GM21529 (cell line): ENCODE measurements around the gene KANK4.

Source experiments
- ATAC-seq: cut with Tn5 transposase; IDR thresholded peaks from one replicate; pipeline ENCODE4 v1.9.1; 2021; ENCODE audit not compliant: unreplicated experiment

Gene KANK4

DNA sequence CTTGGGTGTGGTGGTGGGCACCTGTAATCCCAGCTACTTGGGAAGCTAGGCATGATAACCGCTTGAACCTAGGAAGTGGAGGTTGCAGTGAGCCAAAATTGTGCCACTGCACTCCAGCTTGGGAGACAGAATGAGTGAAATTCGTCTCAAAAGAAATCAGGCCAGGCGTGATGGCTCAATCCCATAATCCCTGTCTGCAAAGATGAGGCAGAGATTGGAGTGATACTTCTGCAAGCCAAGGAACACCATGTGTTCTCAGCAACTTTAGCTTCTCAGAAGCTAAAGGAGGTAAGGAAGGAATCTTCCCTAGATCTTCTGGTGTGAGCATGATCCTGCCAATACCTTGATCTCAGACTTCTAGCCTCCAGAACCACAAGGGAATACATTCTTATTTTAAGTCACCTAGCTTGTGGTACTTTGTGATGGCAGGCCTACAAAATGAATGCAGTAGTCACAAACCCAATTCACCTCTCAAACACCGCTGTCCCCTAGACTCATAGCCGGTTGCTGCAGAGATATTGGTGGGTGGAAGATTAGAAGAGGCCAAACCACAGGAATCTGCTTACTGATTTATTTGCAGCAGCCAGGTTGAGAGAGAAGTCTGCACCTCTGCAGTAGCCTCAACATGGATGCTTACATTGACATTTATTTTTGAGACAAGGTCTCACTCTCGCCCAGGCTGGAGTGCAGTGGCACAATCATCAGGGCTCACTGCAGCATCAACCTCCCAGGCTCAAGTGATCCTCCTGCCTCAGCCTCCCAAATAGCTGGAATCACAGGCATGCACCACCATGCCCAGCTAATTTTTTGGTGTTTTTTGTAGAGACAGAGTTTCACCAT is 105.9 kb downstream of the KANK4 start:
- no peak for ATAC-seq

DNA sequence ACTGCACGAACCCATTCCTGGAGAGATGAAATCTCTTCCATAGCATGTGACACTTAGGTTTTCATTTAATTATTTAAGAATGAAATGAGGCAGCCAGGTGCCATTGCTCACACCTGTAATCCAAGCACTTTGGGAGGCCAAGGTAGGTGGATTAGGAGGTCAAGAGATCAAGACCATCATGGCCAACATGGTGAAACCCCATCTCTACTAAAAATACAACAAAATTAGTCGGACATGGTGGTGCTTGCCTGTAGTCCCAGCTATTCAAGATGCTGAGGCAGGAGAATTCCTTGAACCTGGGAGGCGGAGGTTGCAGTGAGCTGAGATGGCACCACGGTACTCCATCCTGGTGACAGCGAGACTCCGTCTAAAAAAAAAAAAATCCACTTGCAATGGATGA is 106.8 kb downstream of the KANK4 start:
- no peak for ATAC-seq

DNA sequence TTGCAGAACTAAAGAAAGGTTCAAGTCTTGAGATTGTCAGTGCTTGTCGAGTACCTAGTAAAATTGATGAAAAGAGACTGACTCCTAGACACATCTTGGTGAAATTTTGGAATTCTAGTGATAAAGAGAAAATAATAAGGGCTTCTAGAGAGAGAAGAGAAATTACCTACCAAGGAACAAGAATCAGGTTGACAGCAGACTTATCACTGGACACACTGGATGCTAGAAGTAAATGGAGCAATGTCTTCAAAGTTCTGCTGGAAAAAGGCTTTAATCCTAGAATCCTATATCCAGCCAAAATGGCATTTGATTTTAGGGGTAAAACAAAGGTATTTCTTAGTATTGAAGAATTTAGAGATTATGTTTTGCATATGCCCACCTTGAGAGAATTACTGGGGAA is 108.3 kb downstream of the KANK4 start:
- ATAC-seq = no peak

DNA sequence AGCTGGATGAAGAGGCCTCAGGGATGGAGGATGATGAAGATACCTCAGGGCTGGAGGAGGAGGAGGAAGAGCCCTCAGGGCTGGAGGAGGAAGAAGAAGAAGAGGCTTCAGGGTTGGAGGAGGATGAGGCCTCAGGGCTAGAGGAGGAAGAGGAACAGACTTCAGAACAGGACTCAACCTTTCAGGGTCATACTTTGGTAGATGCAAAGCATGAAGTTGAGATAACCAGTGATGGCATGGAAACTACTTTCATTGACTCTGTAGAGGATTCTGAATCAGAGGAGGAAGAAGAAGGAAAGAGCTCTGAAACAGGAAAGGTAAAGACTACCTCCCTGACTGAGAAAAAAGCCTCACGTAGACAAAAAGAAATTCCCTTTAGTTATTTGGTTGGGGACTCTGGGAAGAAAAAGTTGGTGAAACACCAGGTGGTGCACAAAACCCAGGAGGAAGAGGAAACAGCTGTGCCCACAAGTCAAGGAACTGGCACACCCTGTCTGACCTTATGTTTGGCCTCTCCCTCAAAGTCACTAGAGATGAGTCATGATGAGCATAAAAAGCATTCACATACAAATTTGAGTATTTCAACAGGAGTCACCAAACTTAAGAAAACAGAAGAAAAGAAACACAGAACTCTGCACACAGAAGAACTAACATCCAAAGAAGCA is 109.2 kb downstream of the KANK4 start:
- no peak for ATAC-seq

DNA sequence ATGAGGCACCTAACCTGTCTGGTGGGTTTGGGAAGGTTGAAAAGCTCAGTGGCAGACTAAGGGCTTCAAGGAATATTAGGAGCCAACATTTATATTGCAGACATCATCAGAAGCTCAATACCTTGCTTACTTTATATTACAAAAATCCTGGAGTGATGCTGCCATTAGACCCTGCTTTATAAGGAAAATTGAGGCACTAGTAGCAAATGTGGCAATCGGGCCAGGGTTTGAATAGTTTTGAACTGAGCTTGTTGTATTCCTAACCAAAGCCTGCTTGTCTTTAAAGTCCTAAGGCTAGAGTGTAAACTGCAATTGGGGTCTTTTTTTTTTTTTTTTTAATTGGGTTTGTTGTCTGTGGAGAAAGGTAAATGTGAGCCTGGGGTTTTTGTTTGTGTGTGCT is 110.3 kb downstream of the KANK4 start:
- no peak for ATAC-seq

DNA sequence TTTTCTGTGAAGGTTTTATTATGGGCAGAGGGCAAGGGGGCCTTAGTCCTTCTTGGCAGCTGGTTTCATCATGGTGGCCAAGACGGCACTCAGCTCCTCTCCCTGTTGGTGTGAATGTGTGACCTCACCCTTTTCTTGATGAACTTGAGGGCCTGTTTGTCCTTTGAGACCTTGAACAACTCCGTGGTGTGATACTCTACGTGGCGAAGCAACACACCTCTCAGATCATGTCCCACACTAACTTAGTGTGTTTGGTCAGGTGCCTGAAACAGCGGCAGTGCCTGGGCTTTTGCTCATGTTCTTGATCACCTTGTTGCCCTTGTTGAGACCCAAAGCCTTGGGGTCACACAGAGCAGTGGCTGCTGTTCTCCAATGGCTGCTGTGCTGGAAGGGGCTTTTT is 111.1 kb downstream of the KANK4 start:
- no peak for ATAC-seq

DNA sequence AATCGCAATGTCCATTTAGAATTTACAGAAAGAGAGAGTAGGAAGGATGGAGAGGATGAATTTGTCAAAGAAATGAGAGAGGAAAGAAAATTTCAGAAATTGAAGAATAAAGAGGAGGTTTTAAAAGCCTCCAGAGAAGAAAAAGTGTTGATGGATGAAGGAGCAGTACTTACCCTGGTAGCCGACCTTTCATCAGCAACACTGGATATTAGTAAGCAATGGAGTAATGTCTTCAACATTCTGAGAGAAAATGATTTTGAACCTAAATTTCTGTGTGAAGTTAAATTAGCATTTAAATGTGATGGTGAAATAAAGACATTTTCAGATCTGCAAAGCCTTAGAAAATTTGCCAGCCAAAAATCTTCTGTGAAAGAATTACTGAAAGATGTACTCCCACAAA is 112.0 kb downstream of the KANK4 start:
- no peak for ATAC-seq

DNA sequence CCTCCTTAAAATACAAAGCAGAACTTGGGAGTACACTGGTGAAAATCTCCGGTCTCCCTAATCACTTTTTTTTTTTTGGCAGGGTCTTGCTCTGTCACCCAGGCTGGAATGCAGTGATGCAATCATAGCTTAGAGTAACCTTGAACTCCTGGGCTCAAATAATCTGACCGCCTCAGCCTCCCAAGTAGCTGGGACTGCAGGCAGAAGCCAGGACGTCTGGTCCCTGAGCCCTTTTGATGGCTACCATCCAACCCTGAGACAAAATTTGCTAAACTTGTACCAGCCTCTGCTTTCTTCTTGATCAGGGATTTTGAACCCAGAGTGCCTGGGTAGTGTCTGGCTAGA is 120.5 kb downstream of the KANK4 start:
- no peak for ATAC-seq

DNA sequence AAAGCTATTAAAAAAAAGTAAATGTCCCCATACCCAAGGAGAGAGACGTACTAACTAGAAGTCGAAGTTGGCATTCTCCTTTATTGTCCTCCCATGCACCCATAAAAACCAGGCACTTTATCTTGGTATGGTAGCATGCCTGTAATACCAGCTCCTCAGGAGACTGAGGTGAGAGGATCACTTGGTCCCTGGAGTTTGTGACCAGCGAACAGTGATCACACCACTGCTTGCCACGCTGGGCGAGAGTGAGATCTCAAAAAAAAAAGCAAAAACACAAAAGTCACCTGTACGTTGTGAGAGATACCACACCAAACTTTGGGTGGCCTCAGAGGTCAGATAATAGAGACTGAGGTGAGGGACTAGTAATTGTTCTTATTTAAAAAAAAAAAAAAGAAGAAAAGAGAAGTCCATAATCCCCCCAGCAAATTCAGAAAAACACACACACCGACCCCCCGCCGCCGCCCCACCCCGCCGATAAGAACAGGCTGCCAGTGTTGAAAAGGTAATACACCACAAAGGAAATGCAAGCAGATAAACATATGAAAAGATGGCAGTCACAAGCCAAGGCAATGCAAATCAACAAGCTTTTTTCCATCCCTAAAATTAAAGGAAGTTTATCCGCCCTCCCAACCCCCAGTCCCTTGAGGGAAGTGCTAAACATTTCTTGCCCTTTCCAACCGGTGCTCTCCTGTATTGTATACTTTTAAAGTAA is 121.0 kb downstream of the KANK4 start:
- no peak for ATAC-seq

DNA sequence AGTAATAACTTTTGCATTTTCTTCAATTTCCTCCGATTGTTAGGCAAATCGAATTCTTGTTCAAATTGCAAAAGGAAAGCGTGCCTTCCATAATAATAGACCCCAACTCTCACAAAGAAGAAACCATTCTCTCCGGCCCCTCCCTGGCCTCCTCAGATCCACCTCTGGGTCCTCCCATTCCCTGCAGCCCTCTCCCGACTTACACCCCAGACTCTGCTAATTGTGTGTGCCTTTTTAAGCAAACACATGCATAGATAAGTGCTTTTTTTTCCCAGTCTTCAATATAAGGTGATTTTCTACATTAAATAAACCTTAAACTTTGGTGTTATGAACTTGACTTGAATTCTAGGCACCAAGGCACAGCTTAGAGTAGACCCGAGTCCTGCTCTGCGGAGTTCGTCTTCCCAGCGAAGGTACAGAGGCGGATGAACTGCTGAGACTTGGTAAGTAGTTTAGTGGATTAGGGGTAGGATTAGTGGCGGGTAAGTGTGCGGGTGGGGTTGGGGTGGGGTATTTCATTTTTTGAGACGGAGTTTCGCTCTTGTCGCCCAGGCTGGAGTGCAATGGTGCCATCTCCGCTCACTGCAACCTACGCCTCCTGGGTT is 123.0 kb downstream of the KANK4 start:
- no peak for ATAC-seq

DNA sequence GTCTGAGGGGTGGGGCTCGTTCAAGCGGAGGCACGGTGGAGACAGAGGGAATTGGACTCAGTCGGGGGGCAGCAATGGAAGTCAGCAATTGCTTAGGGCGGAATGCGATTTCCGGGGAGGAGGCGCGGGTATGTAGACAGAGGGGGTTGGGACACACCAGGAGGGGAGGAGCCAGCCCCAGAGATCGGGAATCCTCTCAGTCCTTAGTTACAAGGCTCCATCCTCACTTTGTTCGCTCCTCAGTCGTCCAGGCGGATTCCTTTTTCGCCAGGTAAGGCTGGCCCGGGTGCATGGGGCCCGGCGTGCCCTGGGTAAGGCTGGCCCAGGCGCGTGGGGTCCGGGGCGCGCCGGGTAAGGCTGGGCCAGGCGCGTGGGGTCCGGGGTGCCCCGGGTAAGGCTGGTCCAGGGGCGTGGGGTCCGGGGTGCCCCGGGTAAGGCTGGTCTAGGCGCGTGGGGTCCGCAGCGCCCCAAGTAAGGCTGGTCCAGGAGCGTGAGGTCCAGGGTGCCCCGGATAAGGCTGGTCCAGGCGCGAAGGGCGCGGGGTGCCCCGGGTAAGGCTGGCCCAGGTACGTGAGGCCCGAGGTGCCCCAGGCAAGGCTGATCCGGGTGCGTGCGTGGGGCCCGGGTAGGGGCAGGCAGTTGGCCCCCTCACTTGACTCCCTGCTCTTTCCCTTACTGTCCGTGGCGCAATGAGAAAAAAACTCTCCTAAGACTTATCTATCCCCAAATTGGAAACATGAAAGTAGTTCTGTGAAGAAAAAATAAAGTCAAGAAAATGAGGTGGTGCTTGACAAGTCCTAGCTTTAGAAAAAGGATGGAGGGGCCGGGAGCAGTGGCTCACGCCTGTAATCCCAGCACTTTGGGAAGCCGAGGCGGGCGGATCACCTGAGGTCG is 124.3 kb downstream of the KANK4 start, which contains the start of gene L1TD1:
L1TD1 (plus strand) TSS at position 199 of the 894 bp plus-strand sequence. CDS start 11,780 bp downstream, outside the sequence.
- no peak for ATAC-seq

DNA sequence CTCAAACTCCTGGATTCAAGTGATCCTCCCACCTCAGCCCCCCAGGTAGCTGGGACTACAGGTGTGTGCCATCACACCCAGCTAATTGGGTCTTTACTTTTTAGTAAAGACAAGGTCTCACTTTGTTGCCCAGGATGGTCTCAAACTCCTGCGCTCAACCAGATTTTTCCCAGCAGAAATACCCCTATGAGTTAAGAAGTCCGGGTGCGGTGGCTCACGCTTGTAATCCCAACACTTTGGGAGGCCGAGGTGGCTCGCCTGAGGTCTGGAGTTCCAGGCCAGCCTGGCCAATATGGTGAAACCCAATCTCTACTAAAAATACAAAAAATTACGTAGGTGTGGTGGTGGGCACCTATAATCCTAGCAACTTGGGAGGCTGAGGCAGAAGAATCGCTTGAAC is 131.1 kb downstream of the KANK4 start:
- ATAC-seq = no peak

DNA sequence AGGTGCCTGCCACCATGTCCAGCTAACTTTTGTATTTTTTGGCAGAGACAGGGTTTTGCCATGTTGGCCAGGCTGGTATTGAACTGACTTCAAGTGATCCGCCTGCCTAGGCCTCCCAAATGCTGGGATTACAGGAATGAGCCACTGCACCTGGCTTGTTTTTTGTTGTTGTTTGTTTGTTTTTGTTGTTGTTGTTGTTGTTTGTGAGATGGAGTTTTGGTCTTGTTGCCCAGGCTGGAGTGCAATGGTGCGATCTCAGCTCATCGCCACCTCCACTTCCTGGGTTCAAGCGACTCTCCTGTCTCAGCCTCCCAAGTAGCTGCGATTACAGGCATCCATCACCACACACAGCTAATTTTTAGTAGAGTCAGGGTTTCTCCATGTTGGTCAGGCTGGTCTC is 131.7 kb downstream of the KANK4 start:
- ATAC-seq = no peak
